Measurements from ENCODE around the gene AGPAT4. TPM values are rescaled to one million over a fixed set of nuclear protein-coding genes. Genes with fewer than 3 reads are reported as not detected.
"Not testable (repeated sequence)": the region's sequence is repeated elsewhere in the genome, so short reads cannot be mapped to it uniquely, and the experiment has no call there.

The AGPAT4 gene
- total RNA-seq, 1 donor from 2014 or later = 1.7 TPM

DNA sequence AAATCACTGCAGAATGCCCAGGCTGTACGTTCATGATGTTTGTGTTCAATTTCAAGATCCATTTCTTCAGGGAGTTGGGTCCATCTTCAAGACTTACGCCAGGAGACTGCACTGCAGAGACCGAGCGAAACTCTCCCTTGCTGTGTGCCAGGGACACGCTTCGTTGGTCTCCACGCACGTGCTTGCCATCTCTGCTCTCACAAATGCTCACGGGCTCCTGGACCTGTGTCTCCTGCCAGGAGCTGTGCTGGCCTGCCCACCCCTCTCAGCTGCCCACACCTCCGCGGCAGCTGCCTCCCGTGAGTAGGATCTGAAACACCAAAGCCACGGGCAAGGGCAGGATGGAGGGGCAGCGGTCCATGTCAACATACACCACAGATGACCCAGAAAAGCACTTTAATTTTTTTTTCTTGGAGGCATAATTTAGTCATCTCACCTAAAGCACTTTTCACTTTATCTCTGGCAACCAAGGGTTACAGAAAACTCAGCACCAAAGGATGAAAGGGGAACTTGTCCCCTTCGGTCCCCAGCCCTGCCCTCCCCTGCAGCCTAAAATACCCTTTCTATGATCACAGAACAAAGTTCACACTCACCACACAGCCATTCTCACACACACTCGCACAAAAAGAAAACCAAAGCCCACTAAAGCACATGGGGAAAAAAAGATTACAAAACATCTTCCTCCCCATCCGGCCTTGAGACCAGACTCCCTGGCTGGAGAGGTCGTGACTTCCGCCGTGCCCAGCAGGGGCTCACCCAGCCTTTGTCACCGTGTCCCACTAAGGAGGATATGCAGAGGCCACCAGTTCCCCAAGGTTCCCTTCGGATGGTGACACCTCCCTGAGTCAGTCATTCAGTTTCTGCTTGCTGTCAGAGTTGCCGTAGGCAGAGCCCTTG, 137.9 kb downstream of the AGPAT4 start:
- intact Hi-C loops (cut with micrococcal nuclease) = no loop called here
- ATAC-seq (no peak), DNase-seq (no peak)

DNA sequence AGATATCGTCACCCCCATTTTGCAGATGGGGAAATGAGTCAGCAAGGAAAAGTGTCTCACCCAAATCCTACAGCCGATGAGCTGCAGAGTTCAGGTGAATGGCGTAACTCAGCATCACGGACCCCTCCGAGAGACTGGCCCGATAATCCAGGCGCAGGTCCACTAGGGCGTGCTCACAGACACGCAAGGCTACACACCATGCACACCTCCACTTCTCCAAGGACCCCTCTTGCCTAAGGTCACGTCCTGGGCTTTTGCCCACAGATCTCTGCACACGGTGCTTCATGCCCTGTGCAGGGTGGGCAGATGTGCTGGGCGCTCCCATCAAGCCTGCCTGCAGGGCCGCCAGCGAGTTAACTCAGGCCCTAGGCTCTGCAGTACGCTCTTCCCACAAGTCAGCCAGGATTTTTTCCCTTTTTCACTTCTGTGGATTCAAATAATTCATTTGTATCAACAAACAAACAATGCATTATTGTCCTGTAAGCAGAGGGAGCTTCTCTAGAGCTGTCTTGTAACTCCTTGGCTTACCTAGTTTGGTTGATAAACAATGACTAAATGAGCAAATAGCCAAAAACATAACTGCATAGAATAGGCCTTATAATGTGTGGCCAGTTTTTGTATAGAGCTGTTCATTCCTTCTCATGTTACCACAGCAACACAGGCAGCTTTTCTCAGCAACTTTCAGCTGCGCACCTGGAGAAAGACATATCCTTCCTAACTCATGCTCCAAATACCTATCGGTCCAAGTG, 139.1 kb downstream of the AGPAT4 start:
- intact Hi-C loops (cut with micrococcal nuclease) = no loop called here
- no peak for DNase-seq
- no peak for ATAC-seq

DNA sequence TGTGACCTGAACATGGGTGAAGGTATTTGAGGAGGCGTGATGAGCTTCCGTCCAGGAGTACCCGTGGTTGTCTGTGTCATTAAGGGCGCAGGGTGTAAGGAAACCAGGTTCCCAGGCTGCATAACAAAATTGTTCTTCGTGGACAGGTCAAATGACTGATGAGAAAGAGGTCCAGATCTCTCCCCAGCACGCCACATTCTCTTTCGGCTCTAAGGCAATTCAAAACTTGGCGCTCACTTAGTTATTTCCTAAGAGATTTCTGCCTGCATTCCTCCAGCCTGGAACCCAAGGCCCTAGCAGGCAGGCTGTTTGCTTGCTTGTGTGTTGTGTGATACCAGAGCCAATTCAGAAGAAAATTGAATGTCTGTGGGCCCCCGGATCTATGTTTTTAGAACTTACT, 139.9 kb downstream of the AGPAT4 start:
- intact Hi-C loops (cut with micrococcal nuclease) = no loop called here
- DNase-seq (no peak), ATAC-seq (peak; percentile 67)

DNA sequence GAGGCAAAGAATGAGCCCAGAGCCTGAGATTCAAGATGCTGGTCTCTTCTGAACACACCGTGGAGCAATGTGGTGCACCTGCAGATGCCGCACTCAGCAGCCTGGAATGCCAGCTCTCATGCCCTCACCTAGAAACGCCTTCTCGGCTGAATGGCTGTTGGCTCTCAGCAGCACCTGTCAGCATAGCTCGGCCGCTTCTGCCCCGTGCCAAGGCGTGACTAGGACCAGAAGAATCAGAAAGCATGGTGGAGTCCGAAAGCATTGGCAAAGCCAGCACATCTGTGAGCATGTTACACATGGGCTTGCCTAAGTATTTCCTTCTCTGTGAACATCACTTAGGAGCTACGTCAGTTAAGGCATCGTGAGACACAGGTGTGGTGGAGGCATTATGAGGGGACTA, 141.5 kb downstream of the AGPAT4 start:
- intact Hi-C loops (cut with micrococcal nuclease) = no loop called here
- no peak for DNase-seq

DNA sequence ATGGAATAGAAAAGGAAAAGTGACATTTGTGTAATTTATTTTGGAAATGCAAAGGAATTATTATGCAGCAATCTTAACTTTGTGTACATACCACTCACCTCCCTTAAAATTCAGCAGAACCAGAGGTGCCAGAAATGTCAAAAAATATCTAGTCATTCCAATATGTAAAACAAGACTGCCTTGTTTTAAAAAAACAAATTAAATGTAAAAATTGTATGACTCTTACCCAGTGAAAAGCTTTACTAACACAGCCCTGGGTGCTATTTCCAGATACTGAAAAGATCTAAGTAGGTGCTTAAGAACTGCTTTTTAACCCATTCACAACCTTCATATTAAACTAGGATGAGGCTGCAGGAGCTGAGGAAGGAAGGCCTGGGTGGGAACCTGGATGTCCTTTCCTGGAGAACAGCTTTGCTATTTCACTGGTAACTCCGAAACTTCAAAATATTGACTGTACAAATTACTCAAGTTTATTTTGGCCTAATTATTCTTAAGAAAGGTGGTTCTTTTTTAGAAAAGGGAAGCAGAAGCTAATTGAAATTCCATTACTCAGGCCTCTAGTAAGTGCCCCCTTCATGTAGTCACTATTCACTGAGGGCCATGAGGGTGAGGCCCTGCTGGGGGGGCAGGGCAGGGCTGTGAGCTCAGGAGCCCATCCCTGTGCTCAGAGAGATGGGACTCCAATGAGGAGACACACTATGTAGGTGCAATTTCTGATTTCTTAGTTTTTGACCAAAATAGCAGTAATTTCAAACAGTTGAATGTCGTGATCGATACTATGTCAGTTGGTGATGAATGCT, 142.7 kb downstream of the AGPAT4 start:
- DNase-seq (no peak), ATAC-seq (peak; percentile 29)
- intact Hi-C loops (cut with micrococcal nuclease) = no loop called here

More for the DNA sequence above, 141.5 kb downstream of the AGPAT4 start:
- ATAC-seq = no peak

DNA sequence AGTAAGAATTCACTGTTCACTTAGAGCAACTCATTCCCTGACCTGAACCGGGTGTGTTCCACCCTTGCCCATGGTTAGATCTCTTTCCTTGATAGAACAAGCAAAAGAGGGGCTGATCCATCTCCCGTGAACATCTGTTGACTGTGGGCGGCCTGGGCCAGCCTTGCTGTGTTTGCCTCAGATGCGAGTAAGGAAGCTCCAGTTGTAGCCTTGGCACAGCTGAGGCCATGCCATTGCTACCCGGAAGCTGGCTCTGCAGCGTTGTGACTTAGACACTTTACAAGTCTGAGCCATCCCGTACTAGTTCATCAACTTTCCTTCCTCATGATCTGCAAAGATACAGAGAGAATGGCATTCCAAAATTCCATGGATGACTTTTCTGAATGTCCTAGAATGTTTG, 143.3 kb downstream of the AGPAT4 start:
- intact Hi-C loops (cut with micrococcal nuclease) = no loop called here
- DNase-seq (no peak), ATAC-seq (no peak)

DNA sequence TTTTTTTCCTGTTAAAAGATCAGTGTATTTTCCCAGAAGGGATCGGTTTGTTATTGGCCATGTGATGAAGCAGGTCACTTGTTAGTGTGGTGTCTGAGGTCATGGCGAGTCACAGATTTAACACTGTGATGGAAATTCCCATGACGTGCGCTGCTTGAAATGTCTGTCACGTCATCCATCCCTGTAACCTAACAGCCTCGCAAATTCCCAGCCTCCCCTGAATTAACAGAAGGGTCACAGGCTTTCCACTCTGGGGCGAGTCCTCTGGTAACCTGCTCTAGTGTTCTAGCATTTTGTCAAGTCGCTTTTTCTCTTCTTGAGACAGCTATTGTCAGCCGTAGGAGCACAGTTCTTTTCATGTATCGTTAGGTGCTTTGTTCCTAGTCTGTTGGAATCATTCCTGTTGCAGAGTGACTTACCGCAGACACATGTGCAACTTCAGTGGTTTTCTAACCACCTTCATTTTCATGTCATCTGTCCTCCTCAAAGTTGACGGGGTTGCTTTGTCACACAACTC, 145.1 kb downstream of the AGPAT4 start:
- no peak for ATAC-seq
- DNase-seq = no peak
- intact Hi-C loops (cut with micrococcal nuclease) = no loop called here

DNA sequence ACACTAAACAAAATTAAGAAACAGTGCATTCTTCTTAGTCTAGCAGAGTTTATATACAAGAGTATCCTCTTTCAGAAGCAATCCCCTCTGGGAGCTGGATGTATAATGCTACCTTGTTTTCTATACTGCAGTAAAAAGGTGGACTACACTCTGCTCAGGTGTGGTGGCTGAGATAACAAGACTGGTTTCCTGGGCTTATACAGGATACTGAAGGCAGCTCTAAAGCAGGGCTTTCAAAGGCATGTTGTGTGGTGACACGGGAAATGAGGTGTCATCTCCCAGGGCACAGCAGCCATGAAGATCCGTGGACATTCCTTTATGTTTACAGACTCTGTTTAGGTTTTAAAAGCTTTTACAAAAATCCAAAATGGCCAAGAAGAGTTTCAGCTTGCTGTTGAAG, 145.6 kb downstream of the AGPAT4 start:
- no peak for DNase-seq
- ATAC-seq = no peak
- intact Hi-C loops (cut with micrococcal nuclease) = no loop called here

DNA sequence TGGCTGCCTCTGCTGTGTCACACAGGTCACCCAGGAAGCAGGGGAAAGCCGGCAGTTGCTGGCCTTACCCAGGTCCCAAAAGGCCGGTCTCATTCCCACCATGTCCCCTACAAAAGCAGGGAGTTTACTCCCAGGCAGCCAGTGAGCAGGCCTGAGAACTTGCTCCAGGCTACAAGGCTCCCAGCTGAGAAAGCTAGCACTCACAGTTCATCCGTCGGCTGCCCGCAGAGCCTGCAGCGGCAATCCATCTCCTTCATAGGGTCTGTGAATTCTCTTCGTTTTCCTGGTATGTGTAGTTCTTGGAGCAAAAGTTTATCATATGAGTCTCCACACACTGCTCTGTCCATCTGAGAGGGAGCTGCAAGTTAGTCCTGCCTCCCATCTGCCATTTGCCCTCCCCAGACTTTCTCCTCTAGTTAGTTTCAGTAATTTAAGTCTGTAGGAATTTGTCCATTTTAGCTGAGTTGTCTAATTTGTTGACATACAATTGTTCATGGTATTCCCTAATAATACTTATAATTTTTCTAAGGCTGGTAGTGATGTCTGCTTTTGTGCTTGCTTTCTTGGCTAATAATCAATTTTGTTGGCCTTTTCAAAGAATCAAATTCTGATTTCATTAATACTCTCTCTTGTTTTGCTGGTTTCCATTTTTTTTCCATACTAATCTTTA, 146.7 kb downstream of the AGPAT4 start:
- no peak for DNase-seq
- intact Hi-C loops (cut with micrococcal nuclease) = no loop called here
- ATAC-seq = no peak

DNA sequence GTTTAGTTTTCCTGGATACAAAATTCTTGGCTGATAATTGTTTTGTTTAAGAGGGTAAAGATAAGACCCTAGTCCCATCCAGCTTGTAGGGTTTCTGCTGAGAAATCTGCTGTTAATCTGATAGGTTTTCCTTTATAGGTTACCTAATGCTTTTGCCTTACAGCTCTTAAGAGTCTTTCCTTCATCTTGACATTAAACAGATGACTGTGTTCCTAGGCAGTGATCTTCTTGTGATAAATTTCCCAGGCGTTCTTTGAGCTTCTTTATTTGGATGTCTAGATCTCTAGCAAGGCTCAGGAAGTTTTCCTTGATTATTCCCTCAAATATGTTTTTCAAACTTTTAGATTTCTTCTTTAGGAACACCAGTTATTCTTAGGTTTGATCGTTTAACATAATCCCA, 148.3 kb downstream of the AGPAT4 start:
- intact Hi-C loops (cut with micrococcal nuclease) = no loop called here
- no peak for DNase-seq
- ATAC-seq = no peak

DNA sequence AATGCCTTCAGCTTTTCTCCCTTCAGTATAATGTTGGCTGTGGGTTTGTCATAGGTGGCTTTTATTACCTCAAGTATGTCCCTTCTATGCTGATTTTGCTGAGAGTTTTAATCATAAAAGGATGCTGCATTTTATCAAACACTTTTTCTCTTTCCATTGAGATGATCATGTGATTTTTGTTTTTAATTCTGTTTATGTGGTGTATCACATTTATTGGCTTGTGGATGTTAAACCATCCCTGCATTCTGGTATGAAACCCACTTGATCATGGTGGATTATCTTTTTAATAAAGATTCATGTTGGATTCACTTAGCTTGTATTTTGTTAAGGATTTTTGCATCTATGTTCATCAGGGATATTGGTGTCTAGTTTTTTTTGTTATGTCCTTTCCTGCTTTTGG, 150.5 kb downstream of the AGPAT4 start:
- ATAC-seq; DNase-seq; intact Hi-C loops (cut with micrococcal nuclease): not testable (repeated sequence)

DNA sequence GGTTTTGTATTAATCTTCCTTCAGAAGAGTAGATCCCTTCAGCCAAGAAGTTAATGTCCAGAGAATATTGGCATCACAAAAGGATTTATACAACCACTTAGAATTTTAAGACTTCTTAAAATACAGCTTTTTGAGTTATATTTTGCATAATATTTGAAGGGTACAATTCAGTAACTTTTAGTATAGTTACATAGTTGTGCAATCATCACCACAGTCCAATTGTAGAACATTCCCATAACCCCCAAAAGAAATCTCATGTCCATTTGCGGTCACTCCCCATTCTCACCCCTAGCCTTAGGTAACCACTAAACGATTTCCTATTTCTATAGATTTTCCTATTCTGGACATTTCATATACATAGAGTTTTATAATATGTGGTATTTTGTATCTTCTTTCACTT, 155.9 kb downstream of the AGPAT4 start:
- no peak for ATAC-seq
- intact Hi-C loops (cut with micrococcal nuclease) = no loop called here
- no peak for DNase-seq

DNA sequence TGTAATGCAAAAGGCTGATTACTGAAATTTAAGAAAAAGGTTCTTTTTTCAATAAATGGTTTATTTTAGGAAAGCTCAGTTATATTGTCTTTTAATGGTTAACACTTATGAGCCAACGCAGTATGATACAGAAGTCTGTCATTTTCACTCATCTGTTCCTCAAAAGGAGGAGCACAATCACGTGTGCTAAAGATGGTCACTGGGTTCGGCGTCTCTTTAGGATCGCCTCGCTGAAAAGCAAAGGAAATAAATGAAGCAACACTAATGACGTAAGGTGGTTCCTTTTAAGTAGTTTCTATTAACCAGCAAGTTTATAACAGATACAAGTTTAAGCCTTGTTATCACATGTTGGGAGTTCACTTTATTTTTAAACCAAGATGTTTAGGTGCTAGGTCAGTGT, 156.6 kb downstream of the AGPAT4 start:
- intact Hi-C loops (cut with micrococcal nuclease) = no loop called here
- peak; percentile 43 for ATAC-seq

DNA sequence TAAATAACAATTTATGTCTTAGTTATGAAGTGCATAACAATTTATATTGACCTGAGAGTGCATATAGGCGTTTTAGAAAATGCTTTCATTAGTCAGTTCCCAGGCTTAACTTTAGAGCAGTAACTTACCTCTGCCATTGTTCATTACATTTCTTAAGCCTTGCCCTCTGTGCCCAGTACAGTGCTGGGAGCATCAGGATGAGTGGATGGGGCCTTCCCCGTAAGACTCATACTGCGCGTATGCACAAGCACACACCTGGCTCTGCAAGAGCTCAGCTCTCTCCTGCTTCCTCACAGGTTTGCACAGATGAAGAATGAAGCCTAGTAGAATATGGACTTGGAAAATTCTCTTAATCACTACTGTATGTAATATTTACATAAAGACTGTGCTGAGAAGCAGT, 157.3 kb downstream of the AGPAT4 start:
- no peak for DNase-seq
- intact Hi-C loops (cut with micrococcal nuclease) = no loop called here
- no peak for ATAC-seq

More for the DNA sequence above, 156.6 kb downstream of the AGPAT4 start:
- DNase-seq = no peak

DNA sequence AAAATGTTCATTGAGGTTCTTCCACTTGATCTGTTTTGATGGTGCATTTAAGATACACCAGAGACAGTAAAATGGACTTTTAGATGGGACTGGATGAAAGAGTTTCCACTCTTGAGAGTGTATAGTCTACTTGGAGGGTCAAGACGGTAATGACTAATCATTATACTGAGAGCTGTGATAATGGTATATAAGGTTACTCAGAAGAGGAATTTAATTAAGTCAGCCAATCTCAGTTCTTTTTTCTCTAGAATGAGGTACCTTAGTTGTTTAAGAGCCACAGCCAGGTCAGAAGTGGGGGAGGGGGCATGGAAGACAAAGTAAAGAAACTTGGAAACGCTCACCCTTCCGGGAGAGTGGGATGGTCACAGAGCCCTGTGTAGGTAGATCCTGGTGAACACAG, 158.4 kb downstream of the AGPAT4 start:
- DNase-seq = no peak
- intact Hi-C loops (cut with micrococcal nuclease) = no loop called here
- no peak for ATAC-seq

DNA sequence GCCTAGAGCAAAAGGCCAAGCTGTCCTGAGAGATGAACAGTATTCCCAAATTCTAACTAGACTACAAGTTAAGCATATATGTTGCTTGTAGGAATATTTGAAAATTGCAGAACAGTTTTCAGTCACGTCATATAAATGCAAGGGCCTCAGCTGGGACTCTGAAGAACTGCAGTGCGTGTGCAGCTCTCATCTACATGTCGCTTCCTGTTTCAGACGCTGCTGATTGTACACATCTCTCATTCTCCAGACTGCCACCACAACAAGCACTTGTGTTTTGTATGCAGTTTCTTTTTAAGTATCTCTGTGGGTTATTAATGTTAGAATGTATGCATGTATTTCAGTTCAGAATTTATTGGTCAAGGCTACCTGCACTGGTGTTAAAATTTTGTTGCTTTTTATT, 162.6 kb downstream of the AGPAT4 start:
- intact Hi-C loops (cut with micrococcal nuclease) = no loop called here
- DNase-seq (no peak), ATAC-seq (no peak)

DNA sequence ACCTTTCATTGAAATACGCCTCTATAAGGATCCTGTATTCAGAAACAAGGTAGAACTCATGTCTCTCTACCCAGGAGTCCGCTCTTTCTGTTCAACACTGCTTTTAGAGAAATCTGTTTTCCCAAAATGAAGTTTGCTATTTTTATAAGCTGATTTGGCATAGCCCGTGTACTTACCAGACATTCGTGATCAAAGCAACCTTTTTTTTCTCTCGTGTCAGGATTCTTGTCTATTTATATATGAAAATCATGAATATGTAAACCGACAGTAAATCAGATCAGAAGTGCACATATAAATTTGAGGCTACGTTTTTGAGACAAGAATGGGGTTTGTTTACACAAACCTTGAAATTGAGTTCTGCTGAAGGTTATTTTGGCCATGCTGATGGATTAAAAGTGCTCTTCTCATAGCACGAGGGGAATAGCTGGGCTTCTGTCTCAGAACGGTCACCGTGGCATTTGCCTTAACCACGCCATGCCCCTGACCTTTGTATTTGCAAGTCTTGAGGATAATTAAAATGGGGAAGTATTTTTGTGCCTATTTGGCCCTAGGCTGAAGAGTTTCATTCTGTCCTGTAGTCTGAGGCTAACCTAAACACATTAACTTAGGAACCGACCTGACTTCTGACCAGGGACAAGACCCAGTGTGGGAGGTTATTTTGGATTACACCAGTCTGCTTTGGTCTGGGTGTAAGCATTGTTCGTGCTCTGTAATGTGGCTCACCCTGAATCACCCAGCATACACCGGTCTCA, 163.7 kb downstream of the AGPAT4 start:
- no peak for DNase-seq
- ATAC-seq = no peak
- intact Hi-C loops (cut with micrococcal nuclease) = no loop called here

DNA sequence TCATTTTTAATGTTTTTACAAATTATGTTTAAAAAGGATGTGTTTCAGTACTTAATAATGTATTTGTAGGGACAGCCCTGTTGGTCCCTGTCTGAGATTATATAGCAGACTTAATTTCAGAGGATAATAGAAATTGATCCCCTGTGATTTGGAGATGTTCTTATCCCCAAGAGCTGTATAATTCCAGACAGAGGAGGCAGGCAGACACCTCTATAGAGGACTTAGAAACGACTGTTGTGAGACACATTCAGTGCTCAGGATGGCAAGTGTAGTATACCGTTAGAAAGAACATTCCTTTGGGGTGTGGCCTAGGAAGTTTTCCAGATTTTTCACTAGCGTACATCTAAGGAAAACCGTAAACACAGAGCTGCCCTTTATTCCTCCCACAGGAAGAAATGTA, 164.5 kb downstream of the AGPAT4 start:
- ATAC-seq (no peak), DNase-seq (no peak)
- intact Hi-C loops (cut with micrococcal nuclease) = loop anchor here (10.0 kb wide), 1 partner anchor 265 kb away; no protein-coding TSS in a partner anchor

All from left ventricle myocardium superior (tissue), 1 donor.